Heart left ventricle (tissue), 13 donors: ENCODE results near the gene MAN2B2.

Source experiments
- POLR2A ChIP-seq, 2 donors: fragments of 450-650 bp; IDR thresholded peaks; one replicate each; pipeline ENCODE4 v1.6.1; 2017; ENCODE audit warnings: antibody characterized with exemption in 2 of 2, mild to moderate bottlenecking in 2 of 2, moderate library complexity in 2 of 2
- TF ChIP-seq, protein P1 (sequence below), 12 donors: fragments of 200-600 bp; sonication (generic) in 4 of 12; IDR thresholded peaks; one replicate each; pipeline versions ENCODE4 v1.5.0 to v1.8.0; 2018 to 2022; ENCODE audit warnings: antibody characterized with exemption in 12 of 12, mild to moderate bottlenecking in 5 of 12
- donor health status: ischemic (EF 13 %, LVEDD 7.1; RV severe dilation, severe dysfunction).
- donor health status: DM: no; HTN: yes; CAD: no.
- donor health status: DM: no; HTN: no; CAD: no.
- donor health status: ischemic (EF 25% LVEDD 6.9; RV normal size, moderate dysfunction).
- donor health status: ischemic (EF 25% LVEDD 5.7; RV mildly dilated, moderate dysfunction).
- donor health status: ischemic (EF 35%, LVEDD 5.7; RV mildly dilated, moderate dysfunction).
- donor health status: nonischemic (EF 11% LVEDD 7.7; RV severe dilation, severe dysfunction).
- donor health status: DM: yes; HTN: yes; CAD: no.
- donor health status: PGD.
- donor health status: ischemic (EF 29% LVEDD 5.4; RV normal size, mild dysfunction).
- donor health status: nonischemic (EF 23%, LVEDD 6.1; RV moderate dilation, normal function).

DNA sequence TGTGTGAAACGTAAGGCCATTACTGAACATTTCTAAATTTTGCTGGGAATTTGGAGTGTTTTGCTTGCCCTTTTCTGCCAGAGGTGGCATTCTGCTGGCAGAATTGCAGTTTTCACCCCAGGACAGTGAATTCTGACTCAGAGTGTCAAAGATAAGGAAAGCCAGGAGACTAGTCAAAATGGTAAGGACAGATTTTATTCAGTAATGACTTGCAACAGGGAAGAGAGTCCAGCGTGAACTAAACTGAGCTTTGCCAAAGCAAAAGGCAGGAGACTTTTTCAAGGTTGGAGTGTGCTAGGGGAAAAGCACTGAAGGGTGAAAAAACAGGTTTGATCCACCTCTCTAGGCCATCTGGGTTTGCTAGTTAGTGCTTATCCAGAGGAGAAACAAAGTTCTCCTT is 84.9 kb downstream of the MAN2B2 start:
- TF ChIP-seq, protein P1, sequence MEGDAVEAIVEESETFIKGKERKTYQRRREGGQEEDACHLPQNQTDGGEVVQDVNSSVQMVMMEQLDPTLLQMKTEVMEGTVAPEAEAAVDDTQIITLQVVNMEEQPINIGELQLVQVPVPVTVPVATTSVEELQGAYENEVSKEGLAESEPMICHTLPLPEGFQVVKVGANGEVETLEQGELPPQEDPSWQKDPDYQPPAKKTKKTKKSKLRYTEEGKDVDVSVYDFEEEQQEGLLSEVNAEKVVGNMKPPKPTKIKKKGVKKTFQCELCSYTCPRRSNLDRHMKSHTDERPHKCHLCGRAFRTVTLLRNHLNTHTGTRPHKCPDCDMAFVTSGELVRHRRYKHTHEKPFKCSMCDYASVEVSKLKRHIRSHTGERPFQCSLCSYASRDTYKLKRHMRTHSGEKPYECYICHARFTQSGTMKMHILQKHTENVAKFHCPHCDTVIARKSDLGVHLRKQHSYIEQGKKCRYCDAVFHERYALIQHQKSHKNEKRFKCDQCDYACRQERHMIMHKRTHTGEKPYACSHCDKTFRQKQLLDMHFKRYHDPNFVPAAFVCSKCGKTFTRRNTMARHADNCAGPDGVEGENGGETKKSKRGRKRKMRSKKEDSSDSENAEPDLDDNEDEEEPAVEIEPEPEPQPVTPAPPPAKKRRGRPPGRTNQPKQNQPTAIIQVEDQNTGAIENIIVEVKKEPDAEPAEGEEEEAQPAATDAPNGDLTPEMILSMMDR (IDR thresholded peaks at IDR 0.05) = no peak
- TF ChIP-seq POLR2A (IDR thresholded peaks at IDR 0.05) = no peak
